HFF-Myc (cell line): Measurements from ENCODE around the gene PTPRE.
A peak's percentile ranks its signal among the peaks of the same experiment; 100 is the strongest.

Experiments used
- DNase-seq: peaks from one replicate; pipeline ENCODE4 v3.0.0-alpha.2; 2011; ENCODE audit warnings: low read depth; ENCODE audit errors: extremely low read depth
- H3K4me3 ChIP-seq: replicated peaks from 2 replicates; pipeline ENCODE4 v1.5.1; 2011; ENCODE audit warnings: low read depth, mild to moderate bottlenecking, control low read depth, low read length
- TF ChIP-seq, protein P1 (sequence below): IDR thresholded peaks from 2 replicates; pipeline ENCODE4 v1.5.1; 2012; ENCODE audit warnings: mild to moderate bottlenecking, low read depth, low read length, control low read depth; ENCODE audit errors: missing control alignments

Gene PTPRE

DNA sequence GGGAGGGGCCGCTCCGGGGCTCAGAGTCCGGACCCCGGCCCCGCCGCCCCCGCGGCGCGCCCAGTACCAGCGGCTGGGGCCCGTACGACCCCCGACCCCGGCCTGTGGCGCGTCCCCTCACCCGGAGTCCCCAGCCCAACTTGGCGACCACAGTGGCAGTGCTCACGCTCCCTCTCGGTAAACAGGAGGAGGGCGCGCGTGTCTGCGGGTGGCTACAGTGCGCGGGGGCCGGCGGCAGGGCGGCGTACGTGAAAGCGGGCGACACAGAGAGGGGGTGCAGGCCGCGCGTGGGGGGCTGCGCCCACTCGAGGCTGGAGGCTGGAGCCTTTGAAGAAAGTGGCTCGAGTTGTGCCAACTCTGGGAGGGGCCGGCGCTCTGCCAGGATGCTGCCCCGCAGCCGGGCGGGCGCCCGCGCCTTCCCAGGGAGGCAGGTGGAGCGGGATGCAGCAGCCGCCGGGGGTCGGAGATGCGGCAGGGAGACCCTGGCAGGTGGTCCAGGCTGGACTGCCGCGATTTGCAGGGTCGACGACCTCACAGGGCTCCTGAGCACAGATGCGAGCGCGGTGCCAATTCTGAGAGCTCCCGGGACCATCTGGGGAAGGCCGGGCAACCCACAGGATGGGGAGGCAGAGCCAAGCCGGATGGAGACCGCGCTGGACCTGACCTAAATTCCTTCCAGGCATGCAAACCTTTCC is 655 bp downstream of the PTPRE start:
- no peak for DNase-seq
- TF ChIP-seq, protein P1, sequence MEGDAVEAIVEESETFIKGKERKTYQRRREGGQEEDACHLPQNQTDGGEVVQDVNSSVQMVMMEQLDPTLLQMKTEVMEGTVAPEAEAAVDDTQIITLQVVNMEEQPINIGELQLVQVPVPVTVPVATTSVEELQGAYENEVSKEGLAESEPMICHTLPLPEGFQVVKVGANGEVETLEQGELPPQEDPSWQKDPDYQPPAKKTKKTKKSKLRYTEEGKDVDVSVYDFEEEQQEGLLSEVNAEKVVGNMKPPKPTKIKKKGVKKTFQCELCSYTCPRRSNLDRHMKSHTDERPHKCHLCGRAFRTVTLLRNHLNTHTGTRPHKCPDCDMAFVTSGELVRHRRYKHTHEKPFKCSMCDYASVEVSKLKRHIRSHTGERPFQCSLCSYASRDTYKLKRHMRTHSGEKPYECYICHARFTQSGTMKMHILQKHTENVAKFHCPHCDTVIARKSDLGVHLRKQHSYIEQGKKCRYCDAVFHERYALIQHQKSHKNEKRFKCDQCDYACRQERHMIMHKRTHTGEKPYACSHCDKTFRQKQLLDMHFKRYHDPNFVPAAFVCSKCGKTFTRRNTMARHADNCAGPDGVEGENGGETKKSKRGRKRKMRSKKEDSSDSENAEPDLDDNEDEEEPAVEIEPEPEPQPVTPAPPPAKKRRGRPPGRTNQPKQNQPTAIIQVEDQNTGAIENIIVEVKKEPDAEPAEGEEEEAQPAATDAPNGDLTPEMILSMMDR: no peak
- peak overlapping the region; percentile 36 for H3K4me3 ChIP-seq

DNA sequence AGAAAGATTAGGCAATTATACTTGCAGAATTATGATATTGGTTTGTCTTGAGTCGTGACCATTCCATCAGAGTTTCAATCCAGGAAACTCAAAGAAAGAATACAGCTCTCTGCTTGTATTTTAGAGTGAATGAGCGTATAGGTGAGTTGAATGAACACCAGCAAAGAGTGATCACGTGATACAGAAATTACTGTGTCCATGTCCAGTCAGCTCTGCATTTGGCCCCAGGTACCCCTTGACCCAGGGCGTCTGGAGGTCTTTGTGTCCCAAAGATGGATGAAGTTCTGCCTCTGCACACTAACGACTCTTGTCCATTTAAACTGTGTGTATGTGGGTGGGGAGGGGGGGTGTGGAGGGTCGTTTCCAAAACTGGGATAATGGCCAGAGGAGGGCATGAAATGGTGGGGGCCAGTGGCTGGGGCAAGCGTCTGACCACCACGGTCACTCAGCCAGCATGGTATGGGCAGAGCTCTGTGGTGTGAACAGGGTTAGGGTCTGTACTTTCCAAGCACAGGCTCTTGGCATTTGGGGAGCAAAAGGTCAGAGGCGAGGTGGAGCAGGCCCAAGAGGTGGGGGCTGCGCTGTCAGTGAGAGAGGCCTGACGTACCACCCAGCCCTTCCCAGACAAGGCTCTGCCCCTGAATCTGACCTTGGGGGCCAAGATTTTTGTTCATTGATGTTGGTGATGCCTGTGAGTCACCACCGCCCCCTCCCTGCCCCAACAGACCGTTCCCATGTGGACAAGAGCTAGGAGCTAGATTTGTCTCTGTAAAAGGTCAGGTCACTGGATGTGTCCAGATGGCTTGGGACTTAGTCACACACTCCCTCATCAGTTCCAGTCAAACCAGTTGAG is 1.4 kb downstream of the PTPRE start:
- peak; percentile 59 for DNase-seq
- peak overlapping the region; percentile 36 for H3K4me3 ChIP-seq
- TF ChIP-seq, protein P1: no peak

DNA sequence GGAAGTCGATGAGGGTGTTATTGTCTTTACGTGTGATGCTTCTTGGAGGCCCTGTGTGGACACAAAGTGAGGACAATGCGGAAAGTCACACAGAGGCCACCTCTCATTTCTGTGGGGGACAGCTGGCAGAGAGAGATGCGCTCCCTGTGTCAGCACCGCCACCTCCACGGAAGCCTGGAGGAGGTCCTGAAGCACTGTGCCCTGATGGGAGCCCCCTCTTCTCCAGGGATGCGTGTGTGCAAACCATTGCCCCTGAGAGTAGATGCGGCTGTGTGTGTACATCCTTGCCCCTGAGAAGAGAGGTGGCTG is 2.0 kb downstream of the PTPRE start:
- DNase-seq: no peak
- TF ChIP-seq, protein P1: no peak
- H3K4me3 ChIP-seq: no peak overlapping the region

DNA sequence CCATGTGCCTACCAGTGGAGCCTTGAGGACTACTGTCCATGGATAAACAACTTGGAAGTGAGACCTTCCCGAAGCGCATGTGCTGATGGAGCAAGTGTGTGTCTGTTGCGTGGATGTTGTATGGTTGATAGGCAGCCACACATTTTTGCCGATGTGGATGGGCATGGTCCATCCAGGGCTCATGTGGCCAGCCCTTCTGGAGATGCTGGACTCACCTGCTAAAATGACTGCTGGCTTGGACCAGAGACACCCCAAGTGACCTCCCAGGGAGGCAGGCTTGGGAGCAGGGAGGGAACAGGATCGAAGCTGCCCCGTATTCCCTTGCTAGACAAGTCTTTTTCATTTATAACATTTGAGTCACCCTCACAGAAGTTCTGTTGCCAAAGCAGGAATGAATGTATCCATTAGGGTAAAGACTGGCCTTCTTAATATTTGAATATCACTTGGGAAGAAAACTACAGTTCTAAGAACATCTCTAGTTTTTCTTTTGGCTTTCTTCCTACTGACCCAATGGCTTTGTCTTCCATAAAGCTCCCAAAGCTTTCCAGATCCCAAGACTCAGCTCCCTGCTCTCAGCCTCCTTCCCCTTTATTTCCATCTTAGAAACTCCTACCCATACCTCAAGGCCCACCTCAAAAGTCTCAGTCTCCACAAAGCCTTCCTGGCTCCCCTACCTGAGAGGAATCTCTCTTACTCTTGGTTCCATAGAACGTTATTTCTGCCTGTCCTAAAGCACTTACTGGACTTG is 3.0 kb downstream of the PTPRE start:
- DNase-seq: no peak
- no peak overlapping the region for H3K4me3 ChIP-seq
- TF ChIP-seq, protein P1: no peak

DNA sequence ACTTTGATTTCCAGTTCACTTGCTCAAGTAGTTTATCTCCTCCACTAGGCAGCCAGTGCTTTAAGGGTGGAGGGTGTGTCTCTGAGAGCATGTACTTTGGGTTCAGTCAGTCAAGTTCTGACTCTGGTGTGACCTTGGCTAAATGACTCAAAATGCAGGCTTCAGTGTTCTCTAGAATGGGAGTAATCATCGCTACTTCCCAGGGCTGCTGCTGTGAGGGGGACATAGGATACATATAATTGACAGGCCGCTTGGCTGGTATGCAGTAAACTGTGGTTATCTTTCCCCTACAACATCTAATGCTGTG is 3.5 kb downstream of the PTPRE start:
- TF ChIP-seq, protein P1: no peak
- DNase-seq: no peak
- H3K4me3 ChIP-seq: no peak overlapping the region

DNA sequence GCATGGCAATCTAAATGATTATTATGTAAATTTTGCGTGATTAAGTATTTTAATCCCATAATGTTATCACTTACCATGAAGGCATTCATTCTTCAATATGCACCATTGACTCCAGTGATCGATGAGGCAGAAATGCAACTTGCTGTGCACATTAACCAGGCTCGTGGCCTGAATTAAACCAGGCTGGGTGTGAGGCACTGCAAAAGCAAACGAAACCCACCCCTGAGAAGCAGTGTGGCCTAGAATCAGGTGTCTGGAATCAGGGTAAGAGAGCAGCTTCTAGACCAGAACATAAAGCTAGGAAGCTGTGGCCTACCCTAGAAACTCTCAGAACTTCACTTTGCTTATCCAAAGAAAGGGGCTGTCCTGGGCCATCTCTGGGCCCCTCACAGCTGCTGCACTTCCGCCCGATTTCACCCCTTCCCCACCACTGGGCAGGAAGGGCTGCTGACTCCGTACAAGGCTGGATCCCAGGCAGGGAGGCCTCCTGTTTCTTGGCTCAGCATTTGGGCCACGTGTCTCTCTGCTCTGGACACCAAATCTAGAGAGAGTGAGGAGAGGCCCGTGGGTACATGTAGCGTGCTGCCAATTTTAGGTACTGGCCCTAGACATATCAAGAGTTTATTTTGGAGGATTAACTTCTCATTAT is 4.4 kb downstream of the PTPRE start:
- TF ChIP-seq, protein P1: no peak
- H3K4me3 ChIP-seq: no peak overlapping the region
- DNase-seq: no peak
